Measurements from ENCODE around the gene ACSL4.

Gene ACSL4

GRCh38 chrX:109742722-109743121 lies 9.7 kb upstream of the ACSL4 start:
- TF ChIP-seq CTCF (IDR thresholded peaks at IDR 0.05): no peak

- no peak for TF ChIP-seq CTCF (IDR thresholded peaks at IDR 0.05)
Measured at GRCh38 chrX:109740433-109740809, 7.4 kb upstream of the ACSL4 start.

- TF ChIP-seq CTCF (IDR thresholded peaks at IDR 0.05): no peak
Measured at GRCh38 chrX:109739625-109740432, 6.8 kb upstream of the ACSL4 start.

- no peak for TF ChIP-seq CTCF (IDR thresholded peaks at IDR 0.05)
Measured at GRCh38 chrX:109735202-109735744, 2.2 kb upstream of the ACSL4 start.

- TF ChIP-seq CTCF (IDR thresholded peaks at IDR 0.05): no peak
Measured at GRCh38 chrX:109733613-109734083, 591 bp upstream of the ACSL4 start.

GRCh38 chrX:109732017-109732801 lies 848 bp downstream of the ACSL4 start:
- no peak for TF ChIP-seq CTCF (IDR thresholded peaks at IDR 0.05)

GRCh38 chrX:109728173-109728535 lies 4.9 kb downstream of the ACSL4 start:
- no peak for TF ChIP-seq CTCF (IDR thresholded peaks at IDR 0.05)
